GM12878 (cell line): ENCODE measurements around the gene SELENOH. TPM values are rescaled to one million over a fixed set of nuclear protein-coding genes. Genes with fewer than 3 reads are reported as not detected.

ENCODE experiments used
- ATF3 ChIP-seq: IDR thresholded peaks from 2 replicates; pipeline ENCODE4 v1.6.1; 2011; ENCODE audit warnings: low read depth, mild to moderate bottlenecking, low read length, moderate library complexity, borderline replicate concordance; ENCODE audit errors: extremely low read depth
- CHD1 ChIP-seq: IDR thresholded peaks from 2 replicates; pipeline ENCODE4 v1.6.1; 2012; ENCODE audit warnings: low read depth, low read length, improper control_type of control experiment
- ETV6 ChIP-seq, 2 experiments: fragments of 450-650 bp in 1 of 2; IDR thresholded peaks in 1 of 2; conservative IDR thresholded peaks in 1 of 2; 2 replicates each; pipeline ENCODE4 v1.6.1; 2014; ENCODE audit warnings: antibody characterized with exemption in 1 of 2, borderline replicate concordance in 1 of 2, low read depth in 1 of 2, mild to moderate bottlenecking in 1 of 2, moderate library complexity in 1 of 2
- HDAC2 ChIP-seq: fragments of 200-600 bp; sonication (generic); IDR thresholded peaks from 2 replicates; pipeline ENCODE4 v1.6.1; 2017
- HDGF ChIP-seq: fragments of 450-650 bp; IDR thresholded peaks from 2 replicates; pipeline ENCODE4 v1.6.1; 2016; ENCODE audit warnings: antibody characterized with exemption
- IKZF1 ChIP-seq: fragments of 450-650 bp; conservative IDR thresholded peaks from 2 replicates; pipeline ENCODE4 v1.6.1; 2017; ENCODE audit warnings: antibody characterized with exemption, mild to moderate bottlenecking
- JUND ChIP-seq: IDR thresholded peaks from 2 replicates; pipeline ENCODE4 v1.6.1; 2012; ENCODE audit warnings: low read depth, mild to moderate bottlenecking, low read length, improper control_type of control experiment, moderate library complexity
- NFIC ChIP-seq: IDR thresholded peaks from 2 replicates; pipeline ENCODE4 v1.6.1; 2012; ENCODE audit warnings: low read depth, mild to moderate bottlenecking, inconsistent platforms, low read length, moderate library complexity
- POLR2A ChIP-seq: IDR thresholded peaks from 2 replicates; pipeline ENCODE4 v1.6.1; 2011; ENCODE audit warnings: low read depth, mild to moderate bottlenecking, low read length
- SMARCA5 ChIP-seq: fragments of 450-650 bp; IDR thresholded peaks from 2 replicates; pipeline ENCODE4 v1.6.1; 2017; ENCODE audit warnings: mild to moderate bottlenecking
- ZBTB40 ChIP-seq: fragments of 450-650 bp; IDR thresholded peaks from 2 replicates; pipeline ENCODE4 v1.6.1; 2016; ENCODE audit warnings: mild to moderate bottlenecking, moderate library complexity, borderline replicate concordance
- polyA plus RNA-seq, 11 experiments: library from polyadenylated mRNA; depleted of rRNA in 4 of 11; unstranded in 6 of 11; stranded (reverse) in 5 of 11; fragments of >200 nt; fragmentation: Nextera tagmentation in 4 of 11; fragmentation: Illumina TruSeq in 1 of 11; extraction: Ambion mirVana in 4 of 11; extraction: Trizol in 1 of 11; gene quantifications; 1 replicate in 1 of 11; 2 replicates in 10 of 11; pipeline versions ENCODE4 v1.2.1 to v1.2.3, GENCODE V29; 2011 to 2016; ENCODE audit warnings: inconsistent platforms in 2 of 11, missing spikeins in 2 of 11, low read depth in 1 of 11
- total RNA-seq, 4 experiments: library from RNA; depleted of rRNA in 3 of 4; stranded (reverse); fragments of >200 nt in 3 of 4; fragmentation: Illumina TruSeq in 1 of 4; extraction: Trizol in 1 of 4; gene quantifications; 2 replicates each; pipeline versions ENCODE4 v1.2.1 to v1.2.3, GENCODE V29; 2013 to 2021
- TF ChIP-seq, protein P1 (sequence below): IDR thresholded peaks from 2 replicates; pipeline ENCODE4 v1.6.1; 2011; ENCODE audit warnings: borderline replicate concordance, low read depth, mild to moderate bottlenecking, moderate library complexity, low read length; ENCODE audit not compliant: insufficient read depth, poor library complexity, severe bottlenecking
- TF ChIP-seq, protein P2 (sequence below): fragments of 450-650 bp; IDR thresholded peaks from 2 replicates; pipeline ENCODE4 v1.6.1; 2017; ENCODE audit warnings: mild to moderate bottlenecking, moderate library complexity
- TF ChIP-seq, protein P3 (sequence below): fragments of 450-650 bp; IDR thresholded peaks from 2 replicates; pipeline ENCODE4 v1.6.1; 2017; ENCODE audit warnings: mild to moderate bottlenecking

SELENOH gene
- total and polyA plus RNA-seq, 10 of the 15 experiments (the other 5 are each of a cell fraction or from before 2014, with no cell fraction given): 20.3 to 458 (median 200) TPM

DNA sequence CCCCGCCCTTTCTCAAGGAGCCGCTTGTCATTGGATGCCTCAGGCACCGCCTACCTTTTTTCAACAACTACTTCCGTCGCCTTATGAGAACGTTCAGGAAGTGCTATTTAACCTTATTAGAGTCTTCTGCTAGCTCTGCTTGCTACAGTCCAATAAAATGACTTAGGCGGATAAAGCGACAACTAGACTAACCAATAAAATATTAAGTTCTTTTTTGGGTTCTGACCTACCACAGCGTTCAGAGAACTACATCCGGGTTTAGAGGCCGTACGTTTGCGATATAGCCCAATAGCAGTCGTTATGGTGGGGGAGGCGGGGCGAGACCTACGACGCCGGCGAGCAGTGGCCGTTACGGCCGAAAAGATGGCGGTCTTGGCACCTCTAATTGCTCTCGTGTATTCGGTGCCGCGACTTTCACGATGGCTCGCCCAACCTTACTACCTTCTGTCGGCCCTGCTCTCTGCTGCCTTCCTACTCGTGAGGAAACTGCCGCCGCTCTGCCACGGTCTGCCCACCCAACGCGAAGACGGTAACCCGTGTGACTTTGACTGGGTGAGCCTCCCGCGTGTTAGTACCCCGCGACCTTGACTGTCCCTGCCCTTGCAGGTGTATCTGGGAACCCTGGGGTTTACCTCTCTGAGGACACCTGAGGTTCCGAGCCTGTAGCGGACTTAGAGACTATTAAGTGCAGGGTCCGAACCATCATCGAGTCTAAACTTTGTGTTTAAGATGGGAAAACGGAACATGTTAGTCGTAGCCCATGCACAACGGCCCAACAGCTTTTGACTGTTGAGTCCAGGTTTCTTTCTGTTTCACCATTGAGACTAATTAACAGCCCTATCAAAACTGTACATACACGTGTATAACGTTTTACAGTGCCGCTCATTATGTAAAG lies 28.8 kb upstream of the SELENOH start, which contains the start of gene TMX2 (continued):
- TF ChIP-seq, protein P1, sequence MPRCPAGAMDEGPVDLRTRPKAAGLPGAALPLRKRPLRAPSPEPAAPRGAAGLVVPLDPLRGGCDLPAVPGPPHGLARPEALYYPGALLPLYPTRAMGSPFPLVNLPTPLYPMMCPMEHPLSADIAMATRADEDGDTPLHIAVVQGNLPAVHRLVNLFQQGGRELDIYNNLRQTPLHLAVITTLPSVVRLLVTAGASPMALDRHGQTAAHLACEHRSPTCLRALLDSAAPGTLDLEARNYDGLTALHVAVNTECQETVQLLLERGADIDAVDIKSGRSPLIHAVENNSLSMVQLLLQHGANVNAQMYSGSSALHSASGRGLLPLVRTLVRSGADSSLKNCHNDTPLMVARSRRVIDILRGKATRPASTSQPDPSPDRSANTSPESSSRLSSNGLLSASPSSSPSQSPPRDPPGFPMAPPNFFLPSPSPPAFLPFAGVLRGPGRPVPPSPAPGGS: peak; percentile 0
- TF ChIP-seq HDAC2: peak; percentile 70; the same call in 1 of the 2 replicates
- no peak for TF ChIP-seq CHD1
- peak; percentile 96 for TF ChIP-seq POLR2A
- TF ChIP-seq ATF3: no peak
- TF ChIP-seq JUND: no peak
- TF ChIP-seq NFIC: no peak
- TF ChIP-seq SMARCA5: no peak
- TF ChIP-seq ETV6 (conservative IDR thresholded peaks at IDR 0.05 in 1 of 2, IDR thresholded peaks at IDR 0.05 in 1 of 2; ENCODE audit: borderline replicate concordance in 1 of 2, low read depth in 1 of 2): no peak
- TF ChIP-seq, protein P2, sequence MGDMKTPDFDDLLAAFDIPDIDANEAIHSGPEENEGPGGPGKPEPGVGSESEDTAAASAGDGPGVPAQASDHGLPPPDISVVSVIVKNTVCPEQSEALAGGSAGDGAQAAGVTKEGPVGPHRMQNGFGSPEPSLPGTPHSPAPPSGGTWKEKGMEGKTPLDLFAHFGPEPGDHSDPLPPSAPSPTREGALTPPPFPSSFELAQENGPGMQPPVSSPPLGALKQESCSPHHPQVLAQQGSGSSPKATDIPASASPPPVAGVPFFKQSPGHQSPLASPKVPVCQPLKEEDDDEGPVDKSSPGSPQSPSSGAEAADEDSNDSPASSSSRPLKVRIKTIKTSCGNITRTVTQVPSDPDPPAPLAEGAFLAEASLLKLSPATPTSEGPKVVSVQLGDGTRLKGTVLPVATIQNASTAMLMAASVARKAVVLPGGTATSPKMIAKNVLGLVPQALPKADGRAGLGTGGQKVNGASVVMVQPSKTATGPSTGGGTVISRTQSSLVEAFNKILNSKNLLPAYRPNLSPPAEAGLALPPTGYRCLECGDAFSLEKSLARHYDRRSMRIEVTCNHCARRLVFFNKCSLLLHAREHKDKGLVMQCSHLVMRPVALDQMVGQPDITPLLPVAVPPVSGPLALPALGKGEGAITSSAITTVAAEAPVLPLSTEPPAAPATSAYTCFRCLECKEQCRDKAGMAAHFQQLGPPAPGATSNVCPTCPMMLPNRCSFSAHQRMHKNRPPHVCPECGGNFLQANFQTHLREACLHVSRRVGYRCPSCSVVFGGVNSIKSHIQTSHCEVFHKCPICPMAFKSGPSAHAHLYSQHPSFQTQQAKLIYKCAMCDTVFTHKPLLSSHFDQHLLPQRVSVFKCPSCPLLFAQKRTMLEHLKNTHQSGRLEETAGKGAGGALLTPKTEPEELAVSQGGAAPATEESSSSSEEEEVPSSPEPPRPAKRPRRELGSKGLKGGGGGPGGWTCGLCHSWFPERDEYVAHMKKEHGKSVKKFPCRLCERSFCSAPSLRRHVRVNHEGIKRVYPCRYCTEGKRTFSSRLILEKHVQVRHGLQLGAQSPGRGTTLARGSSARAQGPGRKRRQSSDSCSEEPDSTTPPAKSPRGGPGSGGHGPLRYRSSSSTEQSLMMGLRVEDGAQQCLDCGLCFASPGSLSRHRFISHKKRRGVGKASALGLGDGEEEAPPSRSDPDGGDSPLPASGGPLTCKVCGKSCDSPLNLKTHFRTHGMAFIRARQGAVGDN: no peak
- peak; percentile 99 for TF ChIP-seq ZBTB40
- TF ChIP-seq IKZF1: peak; percentile 71
- TF ChIP-seq, protein P3, sequence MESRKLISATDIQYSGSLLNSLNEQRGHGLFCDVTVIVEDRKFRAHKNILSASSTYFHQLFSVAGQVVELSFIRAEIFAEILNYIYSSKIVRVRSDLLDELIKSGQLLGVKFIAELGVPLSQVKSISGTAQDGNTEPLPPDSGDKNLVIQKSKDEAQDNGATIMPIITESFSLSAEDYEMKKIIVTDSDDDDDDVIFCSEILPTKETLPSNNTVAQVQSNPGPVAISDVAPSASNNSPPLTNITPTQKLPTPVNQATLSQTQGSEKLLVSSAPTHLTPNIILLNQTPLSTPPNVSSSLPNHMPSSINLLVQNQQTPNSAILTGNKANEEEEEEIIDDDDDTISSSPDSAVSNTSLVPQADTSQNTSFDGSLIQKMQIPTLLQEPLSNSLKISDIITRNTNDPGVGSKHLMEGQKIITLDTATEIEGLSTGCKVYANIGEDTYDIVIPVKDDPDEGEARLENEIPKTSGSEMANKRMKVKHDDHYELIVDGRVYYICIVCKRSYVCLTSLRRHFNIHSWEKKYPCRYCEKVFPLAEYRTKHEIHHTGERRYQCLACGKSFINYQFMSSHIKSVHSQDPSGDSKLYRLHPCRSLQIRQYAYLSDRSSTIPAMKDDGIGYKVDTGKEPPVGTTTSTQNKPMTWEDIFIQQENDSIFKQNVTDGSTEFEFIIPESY: no peak
- TF ChIP-seq HDGF: peak; percentile 77; the same call in 1 of the 2 replicates
